GM12878 (cell line): ENCODE data around the gene IFT172. TPM values are rescaled to one million over a fixed set of nuclear protein-coding genes. Genes with fewer than 3 reads are reported as not detected.

ENCODE experiments used
- ATAC-seq: fragments of 200-7000 bp; cut with Tn5 transposase; 3 replicates; pipeline ENCODE4 v1.9.1; 2020; ENCODE audit warnings: mild to moderate bottlenecking, moderate library complexity
- BruUV-seq: library from RNA; stranded (reverse); fragments of 400-500 nt; replicated peaks from 2 replicates; lab custom pipeline; 2021; lab: Mats Ljungman, UMichigan
- CTCF ChIA-PET: fragments of 300-600 bp; sonication (Branson Sonifier 250); formaldehyde crosslinking; extraction: SDS; loops from one replicate; lab custom pipeline; 2021; ENCODE audit warnings: inconsistent platforms; lab: Yijun Ruan, JAX
- POLR2A ChIA-PET: fragments of 350-600 bp; formaldehyde crosslinking; extraction: SDS; loops from one replicate; lab custom pipeline; 2021; ENCODE audit warnings: inconsistent platforms; lab: Charles Lee
- RAD21 ChIA-PET: fragments of 300-600 bp; sonication (Branson Sonifier 250); formaldehyde crosslinking; loops from one replicate; lab custom pipeline; 2023; ENCODE audit warnings: antibody characterized with exemption; ENCODE audit not compliant: unreplicated experiment; lab: Charles Lee
- SMC1A ChIA-PET: fragments of 300-600 bp; sonication (Branson Sonifier 250); formaldehyde crosslinking; loops from one replicate; lab custom pipeline; 2023; ENCODE audit not compliant: unreplicated experiment, uncharacterized antibody; lab: Charles Lee
- DNase-seq: peaks from one replicate; pipeline ENCODE4 v3.0.0-alpha.2; 2011; ENCODE audit warnings: low read depth, low spot score
- FAIRE-seq: peaks from 3 replicates; lab custom pipeline; 2011; peaks lifted over from hg19 to GRCh38; lab: Jason Lieb, UNC
- H2AFZ ChIP-seq: 2 replicates; pipeline ENCODE4 v1.6.0; 2011; ENCODE audit warnings: low read depth, low read length, control low read depth; ENCODE audit not compliant: control insufficient read depth
- H3K27ac ChIP-seq: 2 replicates; pipeline ENCODE4 v1.5.1; 2011; ENCODE audit warnings: control low read depth; ENCODE audit not compliant: control insufficient read depth, insufficient read depth
- H3K27me3 ChIP-seq, 2 experiments: replicated peaks in 1 of 2; 2 replicates each; pipeline versions ENCODE4 v1.6.0 to v1.6.1; 2011; ENCODE audit warnings: low read length in 1 of 2; ENCODE audit not compliant: control insufficient read depth in 2 of 2, insufficient read depth in 2 of 2
- H3K36me3 ChIP-seq, 2 experiments: 2 replicates each; pipeline ENCODE4 v1.5.1; 2011; ENCODE audit warnings: low read length in 1 of 2; ENCODE audit not compliant: control insufficient read depth in 2 of 2, insufficient read depth in 2 of 2
- H3K4me1 ChIP-seq: 2 replicates; pipeline ENCODE4 v1.6.1; 2011; ENCODE audit warnings: mild to moderate bottlenecking, low read length, moderate library complexity, mixed read lengths; ENCODE audit not compliant: control insufficient read depth, insufficient read depth
- H3K4me2 ChIP-seq: 2 replicates; pipeline ENCODE4 v1.6.0; 2011; ENCODE audit warnings: control low read depth; ENCODE audit not compliant: control insufficient read depth, insufficient read depth
- H3K4me3 ChIP-seq: fragments of 200-600 bp; sonication (generic); 2 replicates; pipeline ENCODE4 v1.5.1; 2016
- H3K79me2 ChIP-seq: 2 replicates; pipeline ENCODE4 v1.6.0; 2011; ENCODE audit warnings: low read length; ENCODE audit not compliant: control insufficient read depth, insufficient read depth
- H3K9ac ChIP-seq: 2 replicates; pipeline ENCODE4 v1.8.0; 2011; ENCODE audit warnings: low read length, control low read depth, mixed read lengths; ENCODE audit not compliant: control insufficient read depth, insufficient read depth
- H3K9me3 ChIP-seq: replicated peaks from 3 replicates; pipeline ENCODE4 v1.5.1; 2011; ENCODE audit warnings: mild to moderate bottlenecking, low read length; ENCODE audit not compliant: control insufficient read depth, insufficient read depth
- H4K20me1 ChIP-seq: 2 replicates; pipeline ENCODE4 v1.6.0; 2011; ENCODE audit not compliant: control insufficient read depth, insufficient read depth
- CHD1 ChIP-seq: IDR thresholded peaks from 2 replicates; pipeline ENCODE4 v1.6.1; 2012; ENCODE audit warnings: low read depth, low read length, improper control_type of control experiment
- CHD2 ChIP-seq: IDR thresholded peaks from 2 replicates; pipeline ENCODE4 v1.6.1; 2011; ENCODE audit warnings: low read depth, low read length, improper control_type of control experiment, borderline replicate concordance
- CREB1 ChIP-seq: IDR thresholded peaks from 2 replicates; pipeline ENCODE4 v1.6.1; 2012; ENCODE audit warnings: low read depth, mild to moderate bottlenecking, inconsistent platforms
- CREM ChIP-seq: IDR thresholded peaks from 2 replicates; pipeline ENCODE4 v1.6.1; 2014; ENCODE audit warnings: antibody characterized with exemption, low read depth
- EP300 ChIP-seq, 2 experiments: fragments of 150-350 bp in 1 of 2; IDR thresholded peaks; 2 replicates each; pipeline ENCODE4 v1.6.1; 2011 to 2012; ENCODE audit warnings: low read depth in 2 of 2, low read length in 2 of 2, borderline replicate concordance in 1 of 2, improper control_type of control experiment in 1 of 2, inconsistent platforms in 1 of 2; ENCODE audit not compliant: control insufficient read depth in 1 of 2
- FOXM1 ChIP-seq: IDR thresholded peaks from 2 replicates; pipeline ENCODE4 v1.6.1; 2012; ENCODE audit warnings: low read depth, mild to moderate bottlenecking, inconsistent platforms, low read length, moderate library complexity
- HDAC6 ChIP-seq: fragments of 200-600 bp; sonication (generic); IDR thresholded peaks from one replicate; pipeline ENCODE4 v1.8.0; 2017; ENCODE audit warnings: antibody characterized with exemption; ENCODE audit not compliant: unreplicated experiment
- NFYA ChIP-seq: IDR thresholded peaks from 2 replicates; pipeline ENCODE4 v1.6.1; 2011; ENCODE audit warnings: low read depth, mild to moderate bottlenecking, low read length, improper control_type of control experiment, borderline replicate concordance
- NR2C1 ChIP-seq: fragments of 450-650 bp; IDR thresholded peaks from 2 replicates; pipeline ENCODE4 v1.6.1; 2017; ENCODE audit warnings: antibody characterized with exemption, mild to moderate bottlenecking, moderate library complexity
- NR2F1 ChIP-seq: fragments of 450-650 bp; conservative IDR thresholded peaks from 2 replicates; pipeline ENCODE4 v1.6.1; 2017; ENCODE audit warnings: mild to moderate bottlenecking
- PAX8 ChIP-seq: fragments of 450-650 bp; IDR thresholded peaks from 2 replicates; pipeline ENCODE4 v1.6.1; 2017; ENCODE audit warnings: mild to moderate bottlenecking, moderate library complexity
- POLR2A ChIP-seq: IDR thresholded peaks from 2 replicates; pipeline ENCODE4 v1.6.1; 2011; ENCODE audit warnings: low read depth, mild to moderate bottlenecking, low read length
- POU2F2 ChIP-seq: IDR thresholded peaks from 3 replicates; pipeline ENCODE4 v1.6.1; 2011; ENCODE audit warnings: low read depth, mild to moderate bottlenecking, low read length, borderline replicate concordance
- RAD51 ChIP-seq: fragments of 450-650 bp; IDR thresholded peaks from 2 replicates; pipeline ENCODE4 v1.6.1; 2016; ENCODE audit warnings: moderate library complexity, mild to moderate bottlenecking, inconsistent platforms
- RCOR1 ChIP-seq: conservative IDR thresholded peaks from 2 replicates; pipeline ENCODE4 v1.6.1; 2012; ENCODE audit warnings: low read depth, low read length, improper control_type of control experiment
- RELA ChIP-seq: fragments of 450-650 bp; IDR thresholded peaks from 2 replicates; pipeline ENCODE4 v1.8.0; 2014; ENCODE audit warnings: borderline replicate concordance; ENCODE audit not compliant: partially characterized antibody
- SMAD5 ChIP-seq: IDR thresholded peaks from 2 replicates; pipeline ENCODE4 v1.6.1; 2016; ENCODE audit warnings: antibody characterized with exemption, low read depth
- SMARCA5 ChIP-seq: fragments of 450-650 bp; IDR thresholded peaks from 2 replicates; pipeline ENCODE4 v1.6.1; 2017; ENCODE audit warnings: mild to moderate bottlenecking
- SUPT20H ChIP-seq: IDR thresholded peaks from 2 replicates; pipeline ENCODE4 v1.6.1; 2011; ENCODE audit warnings: low read depth, mild to moderate bottlenecking, low read length, moderate library complexity, borderline replicate concordance; ENCODE audit not compliant: control insufficient read depth
- SUZ12 ChIP-seq: fragments of 200-600 bp; sonication (generic); IDR thresholded peaks from one replicate; pipeline ENCODE4 v1.6.1; 2018; ENCODE audit warnings: antibody characterized with exemption, mild to moderate bottlenecking; ENCODE audit not compliant: unreplicated experiment
- ZNF622 ChIP-seq: fragments of 450-650 bp; IDR thresholded peaks from 2 replicates; pipeline ENCODE4 v1.6.1; 2017; ENCODE audit warnings: mild to moderate bottlenecking, inconsistent platforms
- WGBS: methylation state at CpG from one replicate; pipeline ENCODE4 v1.1.6; 2016; ENCODE audit warnings: low lambda C conversion rate; ENCODE audit not compliant: insufficient replicate concordance, insufficient coverage; ENCODE audit errors: missing lambda C conversion rate; 5-methylcytosine and 5-hydroxymethylcytosine counted together
- in situ Hi-C: fragments of 300-500 bp; cut with MboI; formaldehyde crosslinking; loops from 9 replicates; pipeline ENCODE4 v1.14.3; 2018; ENCODE audit warnings: mixed read lengths
- intact Hi-C: fragments of 100-400 bp; cut with micrococcal nuclease; formaldehyde crosslinking; loops from one replicate; pipeline ENCODE4 v1.14.2; 2022; ENCODE audit not compliant: unreplicated experiment
- polyA plus RNA-seq, 11 experiments: library from polyadenylated mRNA; depleted of rRNA in 4 of 11; unstranded in 6 of 11; stranded (reverse) in 5 of 11; fragments of >200 nt; fragmentation: Nextera tagmentation in 4 of 11; fragmentation: Illumina TruSeq in 1 of 11; extraction: Ambion mirVana in 4 of 11; extraction: Trizol in 1 of 11; gene quantifications; 1 replicate in 1 of 11; 2 replicates in 10 of 11; pipeline versions ENCODE4 v1.2.1 to v1.2.3, GENCODE V29; 2011 to 2016; ENCODE audit warnings: inconsistent platforms in 2 of 11, missing spikeins in 2 of 11, low read depth in 1 of 11
- total RNA-seq, 4 experiments: library from RNA; depleted of rRNA in 3 of 4; stranded (reverse); fragments of >200 nt in 3 of 4; fragmentation: Illumina TruSeq in 1 of 4; extraction: Trizol in 1 of 4; gene quantifications; 2 replicates each; pipeline versions ENCODE4 v1.2.1 to v1.2.3, GENCODE V29; 2013 to 2021
- TF ChIP-seq, protein P1 (sequence below): fragments of 450-650 bp; IDR thresholded peaks from 2 replicates; pipeline ENCODE4 v1.6.1; 2017; ENCODE audit warnings: low read depth, mild to moderate bottlenecking, moderate library complexity

The IFT172 gene
- total and polyA plus RNA-seq, 10 of the 15 experiments (the other 5 are each of a cell fraction or from before 2014, with no cell fraction given): 2.4 to 8.6 (median 6.2) TPM

DNA sequence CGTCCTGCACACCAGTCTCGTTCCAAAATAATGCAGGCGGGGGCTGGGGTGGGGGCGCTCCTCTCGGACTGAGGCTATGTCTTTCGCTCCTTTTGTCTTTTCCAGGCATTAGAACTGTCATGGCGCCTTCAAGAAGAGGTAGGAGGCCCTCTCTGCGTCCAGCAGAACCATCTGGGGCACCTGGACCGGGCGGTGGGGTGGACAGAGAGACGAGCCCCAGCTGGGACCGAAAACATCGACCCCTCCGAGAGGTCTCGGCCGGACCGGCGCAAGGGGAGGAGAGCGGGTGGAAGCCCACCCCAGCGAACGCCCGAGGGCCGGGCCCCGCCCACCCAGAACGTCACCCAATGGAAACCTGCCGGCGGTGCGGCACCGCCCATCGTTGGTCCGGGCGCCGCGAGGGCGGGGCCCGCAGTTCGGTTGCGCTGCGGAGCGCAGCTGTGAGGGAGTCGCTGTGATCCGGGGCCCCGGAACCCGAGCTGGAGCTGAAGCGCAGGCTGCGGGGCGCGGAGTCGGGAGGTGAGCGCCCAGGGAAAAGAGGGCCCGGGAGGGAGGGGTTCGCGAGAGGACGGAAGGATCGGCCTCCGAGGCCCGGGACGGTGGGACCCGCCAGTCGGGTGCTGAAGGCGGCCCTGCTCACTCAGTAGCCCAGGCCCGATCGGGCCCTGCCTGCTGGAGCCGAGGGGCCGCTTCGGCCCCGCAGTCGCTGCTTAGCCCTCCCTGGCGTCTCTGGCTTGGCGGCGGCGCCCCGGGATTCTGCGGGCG is 61.1 kb downstream of the IFT172 start, which contains the start of gene NRBP1:
Gene NRBP1, plus strand, starts transcription at position 419 of the 765 bp plus-strand sequence. CDS start 4,643 bp downstream, outside the sequence.
- H3K79me2 ChIP-seq: peaks cover 36% of the 10 kb centered on the region
- peak within 1 kb of the TSS; percentile 93 for H2AFZ ChIP-seq
- H4K20me1 ChIP-seq: no peaks in the 10 kb centered on the region
- peak within 1 kb of the TSS; percentile 91 for H3K9ac ChIP-seq
- ChIA-PET CTCF (interaction anchor here (1.0 to 5.8 kb wide), 10 partner anchors 17 to 255 kb away, joined by 3 to 52 read pairs (median 4); partner anchors contain the start of genes EIF2B4, PPM1G and SNX17), POLR2A (interaction anchor here (0.6 to 5.8 kb wide), 13 partner anchors 10 to 254 kb away, joined by 3 to 71 read pairs (median 4); partner anchors contain the start of genes CCDC121, EIF2B4, GPN1 and GTF3C2), SMC1A (interaction anchor here (0.6 to 3.7 kb wide), 9 partner anchors 7 to 218 kb away, joined by 3 to 20 read pairs (median 3); partner anchors contain the start of gene PPM1G), RAD21 (interaction anchor here (1.1 to 3.3 kb wide), 8 partner anchors 19 to 255 kb away, joined by 3 to 29 read pairs (median 4); partner anchors contain the start of genes MPV17, PPM1G and ZNF513)
- no TSS peak for BruUV-seq
- H3K9me3 ChIP-seq: no peaks in the 10 kb centered on the region
- H3K36me3 ChIP-seq: no peaks in the 10 kb centered on the region; a peak in 1 of 4 replicates
- WGBS: 0% methylated on average over 52 of the region's 75 CpGs
- DNase-seq (peak; percentile 52), ATAC-seq (peak; percentile 93), FAIRE-seq (peak; percentile 80)
- peak within 1 kb of the TSS; percentile 97 for H3K4me3 ChIP-seq
- peak within 1 kb of the TSS; percentile 85 for H3K27ac ChIP-seq
- intact Hi-C loops: loop anchor here (2.0 kb wide), 1 partner anchor 20 kb away; the partner anchor contains the start of gene PPM1G
- H3K4me1 ChIP-seq: no peaks in the 10 kb centered on the region
- H3K4me2 ChIP-seq: peak within 1 kb of the TSS; percentile 97
- in situ Hi-C loops: no loop called here
- no peaks in the 10 kb centered on the region for H3K27me3 ChIP-seq
- TF ChIP-seq CHD2 (no peak), SMARCA5 (peak; percentile 17; the same call in 1 of the 2 replicates), CHD1 (no peak), CREM (0 out of 2 replicates have a peak, but pooled peaks have one; percentile 31), SUPT20H (no peak), EP300 (IDR thresholded peaks at IDR 0.05; ENCODE audit: borderline replicate concordance in 1 of 2, control insufficient read depth in 1 of 2, low read depth in 2 of 2, low read length in 2 of 2) (no peak), NFYA (no peak), POU2F2 (peak; percentile 38; the same call in 1 of the 3 replicates), HDAC6 (no peak), POLR2A (peak; percentile 93), SUZ12 (no peak), RCOR1 (0 out of 2 replicates have a peak, but pooled peaks have one; percentile 29), CREB1 (peak; percentile 53; the same call in 1 of the 2 replicates), PAX8 (no peak), SMAD5 (peak; percentile 68; the same call in 1 of the 2 replicates), NR2C1 (no peak), NR2F1 (no peak; the same call in 1 of the 2 replicates), RELA (no peak), FOXM1 (no peak), ZNF622 (peak; percentile 48; the same call in 1 of the 2 replicates), RAD51 (no peak)
- TF ChIP-seq, protein P1, sequence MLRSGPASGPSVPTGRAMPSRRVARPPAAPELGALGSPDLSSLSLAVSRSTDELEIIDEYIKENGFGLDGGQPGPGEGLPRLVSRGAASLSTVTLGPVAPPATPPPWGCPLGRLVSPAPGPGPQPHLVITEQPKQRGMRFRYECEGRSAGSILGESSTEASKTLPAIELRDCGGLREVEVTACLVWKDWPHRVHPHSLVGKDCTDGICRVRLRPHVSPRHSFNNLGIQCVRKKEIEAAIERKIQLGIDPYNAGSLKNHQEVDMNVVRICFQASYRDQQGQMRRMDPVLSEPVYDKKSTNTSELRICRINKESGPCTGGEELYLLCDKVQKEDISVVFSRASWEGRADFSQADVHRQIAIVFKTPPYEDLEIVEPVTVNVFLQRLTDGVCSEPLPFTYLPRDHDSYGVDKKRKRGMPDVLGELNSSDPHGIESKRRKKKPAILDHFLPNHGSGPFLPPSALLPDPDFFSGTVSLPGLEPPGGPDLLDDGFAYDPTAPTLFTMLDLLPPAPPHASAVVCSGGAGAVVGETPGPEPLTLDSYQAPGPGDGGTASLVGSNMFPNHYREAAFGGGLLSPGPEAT: peak; percentile 52; the same call in 1 of the 2 replicates
